Measurements from ENCODE around the gene RALGPS1. TPM values are rescaled to one million over a fixed set of nuclear protein-coding genes. Genes with fewer than 3 reads are reported as not detected.
A peak's percentile ranks its signal among the peaks of the same experiment; 100 is the strongest.

The RALGPS1 gene
- total and polyA plus RNA-seq, 2 experiments from 2014 or later: 13.1 to 22.1 TPM

- no peak for DNase-seq (ENCODE audit: low spot score)
Measured at GRCh38 chr9:126935630-126936029, 21.0 kb downstream of the RALGPS1 start.

DNA sequence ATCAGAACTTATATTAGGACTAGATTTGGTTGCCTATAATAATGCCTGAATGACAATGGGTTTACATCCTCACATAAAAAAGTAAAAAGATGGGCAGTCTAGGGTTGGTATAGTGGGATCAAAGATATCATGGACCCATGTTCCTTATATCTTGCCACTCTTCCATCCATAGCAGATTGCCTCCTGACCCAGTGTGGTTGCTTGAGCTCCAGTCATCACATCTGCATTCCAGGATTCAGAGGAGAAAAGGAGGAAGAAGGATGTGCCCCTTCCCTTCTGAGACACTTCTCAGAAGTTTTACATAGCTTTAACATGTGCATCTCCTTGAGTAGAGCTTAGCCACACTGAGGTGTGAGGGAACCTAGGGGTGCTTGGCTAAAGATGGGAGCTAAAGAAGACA lies 22.9 kb downstream of the RALGPS1 start:
- TF ChIP-seq EZH2 (IDR thresholded peaks at IDR 0.05; ENCODE audit: borderline replicate concordance): no peak
- TF ChIP-seq, protein P1, sequence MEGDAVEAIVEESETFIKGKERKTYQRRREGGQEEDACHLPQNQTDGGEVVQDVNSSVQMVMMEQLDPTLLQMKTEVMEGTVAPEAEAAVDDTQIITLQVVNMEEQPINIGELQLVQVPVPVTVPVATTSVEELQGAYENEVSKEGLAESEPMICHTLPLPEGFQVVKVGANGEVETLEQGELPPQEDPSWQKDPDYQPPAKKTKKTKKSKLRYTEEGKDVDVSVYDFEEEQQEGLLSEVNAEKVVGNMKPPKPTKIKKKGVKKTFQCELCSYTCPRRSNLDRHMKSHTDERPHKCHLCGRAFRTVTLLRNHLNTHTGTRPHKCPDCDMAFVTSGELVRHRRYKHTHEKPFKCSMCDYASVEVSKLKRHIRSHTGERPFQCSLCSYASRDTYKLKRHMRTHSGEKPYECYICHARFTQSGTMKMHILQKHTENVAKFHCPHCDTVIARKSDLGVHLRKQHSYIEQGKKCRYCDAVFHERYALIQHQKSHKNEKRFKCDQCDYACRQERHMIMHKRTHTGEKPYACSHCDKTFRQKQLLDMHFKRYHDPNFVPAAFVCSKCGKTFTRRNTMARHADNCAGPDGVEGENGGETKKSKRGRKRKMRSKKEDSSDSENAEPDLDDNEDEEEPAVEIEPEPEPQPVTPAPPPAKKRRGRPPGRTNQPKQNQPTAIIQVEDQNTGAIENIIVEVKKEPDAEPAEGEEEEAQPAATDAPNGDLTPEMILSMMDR (IDR thresholded peaks at IDR 0.05; ENCODE audit: poor library complexity): no peak
- TF ChIP-seq EZH2phosphoT487 (IDR thresholded peaks at IDR 0.05; ENCODE audit: low read depth, severe bottlenecking, unreplicated experiment): no peak
- Histone ChIP-seq H3K9me2 (replicated peaks; ENCODE audit: insufficient read depth) (no peaks in the 10 kb centered on the region), H3K4me2 (no peak overlapping the region), H3K27ac (no peak overlapping the region), H3K9me3 (ENCODE audit: low read depth) (no peaks in the 10 kb centered on the region), H3K4me1 (ENCODE audit: insufficient read depth) (peaks cover 7% of the 10 kb centered on the region), H4K20me1 (ENCODE audit: insufficient read depth, poor library complexity, severe bottlenecking) (no peaks in the 10 kb centered on the region), H3K36me3 (replicated peaks; ENCODE audit: insufficient read depth, low read depth) (no peaks in the 10 kb centered on the region), H3K4me3 (no peak overlapping the region), H2AFZ (no peak overlapping the region), H3K27me3 (no peaks in the 10 kb centered on the region), H3K79me2 (peaks cover 19% of the 10 kb centered on the region)
- no peak for DNase-seq (ENCODE audit: low spot score)

More at GRCh38 chr9:126935630-126936029, 21.0 kb downstream of the RALGPS1 start:
- no peak overlapping the region for H3K4me3 ChIP-seq
- TF ChIP-seq, protein P1 (IDR thresholded peaks at IDR 0.05; ENCODE audit: poor library complexity): no peak
- TF ChIP-seq EZH2phosphoT487 (IDR thresholded peaks at IDR 0.05; ENCODE audit: low read depth, severe bottlenecking, unreplicated experiment) (no peak), EZH2 (IDR thresholded peaks at IDR 0.05; ENCODE audit: borderline replicate concordance) (no peak)
- H2AFZ ChIP-seq: no peak overlapping the region
- no peaks in the 10 kb centered on the region for H4K20me1 ChIP-seq (ENCODE audit: insufficient read depth, poor library complexity, severe bottlenecking)
- H3K9me2 ChIP-seq (replicated peaks; ENCODE audit: insufficient read depth): no peaks in the 10 kb centered on the region
- H3K27ac ChIP-seq: no peak overlapping the region
- H3K79me2 ChIP-seq: peaks cover 26% of the 10 kb centered on the region
- no peaks in the 10 kb centered on the region for H3K36me3 ChIP-seq (replicated peaks; ENCODE audit: insufficient read depth, low read depth)
- H3K4me2 ChIP-seq: no peak overlapping the region
- H3K27me3 ChIP-seq: no peaks in the 10 kb centered on the region
- H3K9me3 ChIP-seq (ENCODE audit: low read depth): no peaks in the 10 kb centered on the region
- WGBS (ENCODE audit: low lambda C conversion rate, missing lambda C conversion rate): 84% methylated on average over 5 of the region's 5 CpGs
- peaks cover 7% of the 10 kb centered on the region for H3K4me1 ChIP-seq (ENCODE audit: insufficient read depth)

GRCh38 chr9:126938327-126938726 lies 23.7 kb downstream of the RALGPS1 start:
- Histone ChIP-seq H4K20me1 (ENCODE audit: insufficient read depth, poor library complexity, severe bottlenecking) (no peaks in the 10 kb centered on the region), H3K9me2 (replicated peaks; ENCODE audit: insufficient read depth) (no peaks in the 10 kb centered on the region), H3K36me3 (replicated peaks; ENCODE audit: insufficient read depth, low read depth) (no peaks in the 10 kb centered on the region), H3K79me2 (peaks cover 20% of the 10 kb centered on the region), H3K9me3 (ENCODE audit: low read depth) (no peaks in the 10 kb centered on the region), H3K27ac (no peak overlapping the region), H3K4me1 (ENCODE audit: insufficient read depth) (peaks cover 7% of the 10 kb centered on the region), H2AFZ (no peak overlapping the region), H3K27me3 (no peaks in the 10 kb centered on the region), H3K4me2 (no peak overlapping the region), H3K4me3 (no peak overlapping the region)
- no peak for DNase-seq (ENCODE audit: low spot score)
- WGBS (ENCODE audit: low lambda C conversion rate, missing lambda C conversion rate): 91% methylated on average over 4 of the region's 4 CpGs
- TF ChIP-seq EZH2 (IDR thresholded peaks at IDR 0.05; ENCODE audit: borderline replicate concordance) (no peak), EZH2phosphoT487 (IDR thresholded peaks at IDR 0.05; ENCODE audit: low read depth, severe bottlenecking, unreplicated experiment) (no peak)
- TF ChIP-seq, protein P1 (IDR thresholded peaks at IDR 0.05; ENCODE audit: poor library complexity): no peak

DNA sequence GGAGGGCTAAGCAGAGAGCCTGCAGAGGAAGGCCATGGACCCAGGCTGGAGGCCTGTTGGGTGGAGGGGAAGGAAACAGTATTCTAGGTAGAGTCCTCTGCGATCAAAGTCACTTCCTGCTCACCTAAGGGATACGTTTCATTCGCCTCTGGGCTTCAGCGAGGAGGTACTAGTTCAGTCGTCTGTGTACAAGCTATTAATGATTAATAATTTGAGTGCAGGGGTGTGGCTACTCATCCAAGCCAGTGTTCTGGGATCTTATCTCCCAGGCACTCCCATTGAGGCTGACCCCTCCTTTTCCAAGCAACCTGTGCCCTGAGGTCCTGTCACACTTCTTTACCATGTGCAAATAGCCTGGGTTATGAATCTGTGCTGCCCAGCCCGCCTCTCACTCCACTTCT lies 25.2 kb downstream of the RALGPS1 start:
- H3K36me3 ChIP-seq (replicated peaks; ENCODE audit: insufficient read depth, low read depth): no peaks in the 10 kb centered on the region
- WGBS (ENCODE audit: low lambda C conversion rate, missing lambda C conversion rate): 49% methylated on average over 6 of the region's 6 CpGs
- H3K9me2 ChIP-seq (replicated peaks; ENCODE audit: insufficient read depth): no peaks in the 10 kb centered on the region
- DNase-seq (ENCODE audit: low spot score): peak; percentile 87
- H3K4me1 ChIP-seq (ENCODE audit: insufficient read depth): peaks cover 7% of the 10 kb centered on the region
- H3K27ac ChIP-seq: peak overlapping the region; percentile 89
- H3K4me3 ChIP-seq: no peak overlapping the region
- peaks cover 27% of the 10 kb centered on the region for H3K79me2 ChIP-seq
- H4K20me1 ChIP-seq (ENCODE audit: insufficient read depth, poor library complexity, severe bottlenecking): no peaks in the 10 kb centered on the region
- TF ChIP-seq EZH2 (IDR thresholded peaks at IDR 0.05; ENCODE audit: borderline replicate concordance) (no peak), EZH2phosphoT487 (IDR thresholded peaks at IDR 0.05; ENCODE audit: low read depth, severe bottlenecking, unreplicated experiment) (no peak)
- TF ChIP-seq, protein P1 (IDR thresholded peaks at IDR 0.05; ENCODE audit: poor library complexity): no peak
- no peaks in the 10 kb centered on the region for H3K9me3 ChIP-seq (ENCODE audit: low read depth)
- no peak overlapping the region for H2AFZ ChIP-seq
- no peaks in the 10 kb centered on the region for H3K27me3 ChIP-seq
- peak overlapping the region; percentile 63 for H3K4me2 ChIP-seq
